Peyer's patch (tissue), 4 donors: ENCODE data around the gene EMC8. TPM values are rescaled to one million over a fixed set of nuclear protein-coding genes. Genes with fewer than 3 reads are reported as not detected.

Experiments used
- DNase-seq, 3 donors: peaks; one replicate each; pipeline ENCODE4 v3.0.0-alpha.2; 2017 to 2019
- H3K27ac ChIP-seq, 4 donors: fragments of 200-600 bp; sonication (generic); one replicate each; pipeline ENCODE4 v1.5.1; 2016 to 2019
- H3K27me3 ChIP-seq, 2 donors: fragments of 200-600 bp; sonication (generic); one replicate each; pipeline ENCODE4 v1.5.1; 2019
- H3K36me3 ChIP-seq, 3 donors: fragments of 200-600 bp; sonication (generic); one replicate each; pipeline ENCODE4 v1.5.1; 2016 to 2019
- H3K4me1 ChIP-seq, 4 donors: fragments of 200-600 bp; sonication (generic); one replicate each; pipeline ENCODE4 v1.5.1; 2016 to 2019
- H3K4me3 ChIP-seq, 4 donors: fragments of 200-600 bp; sonication (generic); 1 replicate in 3 of 4; 2 replicates in 1 of 4; pipeline ENCODE4 v1.5.1; 2016 to 2019; ENCODE audit warnings: mild to moderate bottlenecking in 1 of 4
- H3K9me3 ChIP-seq, 4 donors: fragments of 200-600 bp; sonication (generic); one replicate each; pipeline ENCODE4 v1.5.1; 2016 to 2019; ENCODE audit warnings: mild to moderate bottlenecking in 1 of 4
- CTCF ChIP-seq, 6 experiments: fragments of 450-650 bp in 4 of 6; fragments of 200-600 bp in 2 of 6; sonication (generic) in 1 of 6; IDR thresholded peaks; one replicate each; pipeline ENCODE4 v1.5.1; 2017 to 2019; ENCODE audit warnings: antibody characterized with exemption in 6 of 6, mild to moderate bottlenecking in 3 of 6, moderate library complexity in 1 of 6
- POLR2A ChIP-seq, 2 donors: fragments of 450-650 bp; IDR thresholded peaks; one replicate each; pipeline ENCODE4 v1.5.1; 2017; ENCODE audit warnings: antibody characterized with exemption in 2 of 2, mild to moderate bottlenecking in 2 of 2, moderate library complexity in 2 of 2
- total RNA-seq, 4 donors: library from RNA; depleted of rRNA; stranded (reverse); fragments of >200 nt; gene quantifications; one replicate each; pipeline ENCODE4 v1.1.0, GENCODE V29; 2016

The EMC8 gene
- total RNA-seq, 4 donors from 2014 or later: 37.2 to 38.9 (median 38.5) TPM

DNA sequence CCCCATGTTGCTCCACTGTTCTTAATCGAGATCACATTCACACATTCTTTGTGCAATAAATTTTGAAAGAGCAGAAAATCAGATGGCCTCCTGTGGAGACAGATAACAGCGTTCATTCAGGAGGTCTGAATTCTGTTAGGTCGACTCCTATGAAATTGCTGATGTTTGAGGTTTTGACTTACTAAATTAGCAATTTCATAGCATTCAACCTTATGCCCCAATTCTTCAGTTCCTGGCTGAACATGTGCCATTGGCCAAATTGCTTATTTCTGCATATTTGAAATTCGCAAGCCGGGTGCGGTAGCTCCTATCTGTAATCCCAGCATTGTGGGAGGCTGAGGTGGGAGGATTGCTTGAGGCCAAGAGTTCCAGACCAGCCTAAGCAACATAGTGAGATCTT is 26.3 kb downstream of the EMC8 start:
- no peak overlapping the region for H3K4me3 ChIP-seq
- H3K36me3 ChIP-seq: peaks cover 0 to 15% (median 0%) of the 10 kb centered on the region in 3 donors
- no peak for DNase-seq
- TF ChIP-seq CTCF (IDR thresholded peaks at IDR 0.05): no peak
- TF ChIP-seq POLR2A (IDR thresholded peaks at IDR 0.05): no peak
- H3K27ac ChIP-seq: no peak overlapping the region
- H3K9me3 ChIP-seq: no peaks in the 10 kb centered on the region
- H3K27me3 ChIP-seq: no peaks in the 10 kb centered on the region
- H3K4me1 ChIP-seq: no peaks in the 10 kb centered on the region

GRCh38 chr16:85770741-85771140 is 28.6 kb downstream of the EMC8 start:
- no peak for DNase-seq
- H3K4me1 ChIP-seq: no peaks in the 10 kb centered on the region
- TF ChIP-seq POLR2A (IDR thresholded peaks at IDR 0.05) (no peak), CTCF (IDR thresholded peaks at IDR 0.05) (no peak)

DNA sequence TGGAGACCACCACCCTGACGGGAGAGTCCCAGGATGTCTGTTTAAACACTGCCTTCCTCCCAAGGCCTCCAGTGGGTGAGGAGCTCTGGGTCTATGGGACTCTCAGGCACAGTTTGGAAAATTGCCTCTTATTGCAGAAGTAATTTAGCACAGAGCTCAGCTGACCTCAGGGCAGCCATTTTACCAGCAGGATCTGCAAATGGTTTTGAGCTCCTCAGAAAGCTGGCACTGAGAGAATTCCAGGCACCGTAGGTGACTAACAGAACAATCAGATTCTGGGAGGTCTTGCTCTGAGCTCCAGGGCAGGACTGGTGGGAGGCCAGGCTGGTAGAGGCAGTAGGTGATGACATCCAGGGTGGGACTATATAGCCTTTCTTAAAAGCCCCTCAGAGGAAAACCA is 31.1 kb downstream of the EMC8 start:
- H3K36me3 ChIP-seq: no peaks in the 10 kb centered on the region
- no peak overlapping the region for H3K4me3 ChIP-seq
- no peaks in the 10 kb centered on the region for H3K27me3 ChIP-seq
- DNase-seq: no peak
- no peak for TF ChIP-seq CTCF (IDR thresholded peaks at IDR 0.05)
- TF ChIP-seq POLR2A (IDR thresholded peaks at IDR 0.05): no peak
- H3K4me1 ChIP-seq: no peaks in the 10 kb centered on the region
- no peak overlapping the region for H3K27ac ChIP-seq
- no peaks in the 10 kb centered on the region for H3K9me3 ChIP-seq

More at GRCh38 chr16:85770741-85771140, 28.6 kb downstream of the EMC8 start:
- no peaks in the 10 kb centered on the region for H3K9me3 ChIP-seq
- no peaks in the 10 kb centered on the region for H3K36me3 ChIP-seq
- no peaks in the 10 kb centered on the region for H3K27me3 ChIP-seq
- no peak overlapping the region for H3K27ac ChIP-seq
- H3K4me3 ChIP-seq: no peak overlapping the region

DNA sequence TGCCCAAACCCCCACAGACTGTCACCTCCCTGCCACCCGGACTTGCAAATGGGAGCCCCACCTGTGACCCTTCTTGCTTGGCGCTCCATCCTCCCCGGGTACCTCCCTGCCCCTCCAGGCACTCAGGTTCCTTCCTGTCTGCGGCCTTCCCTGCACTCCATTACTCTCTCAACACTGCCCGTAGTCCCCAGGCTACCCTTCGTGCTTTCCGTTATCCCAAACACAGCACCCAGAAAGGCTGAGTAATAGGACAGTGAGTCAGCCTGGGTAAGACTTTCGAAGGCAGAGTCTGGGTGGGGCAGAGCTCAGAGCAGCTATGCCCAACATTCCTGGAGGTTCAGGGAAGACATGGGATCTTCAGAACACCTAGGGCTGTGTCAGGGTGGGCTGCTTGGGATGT is 31.8 kb downstream of the EMC8 start:
- TF ChIP-seq POLR2A (IDR thresholded peaks at IDR 0.05) (no peak), CTCF (IDR thresholded peaks at IDR 0.05) (no peak)
- Histone ChIP-seq H3K4me1 (no peaks in the 10 kb centered on the region), H3K4me3 (no peak overlapping the region), H3K27me3 (no peaks in the 10 kb centered on the region), H3K9me3 (no peaks in the 10 kb centered on the region), H3K36me3 (no peaks in the 10 kb centered on the region), H3K27ac (no peak overlapping the region)
- no peak for DNase-seq

GRCh38 chr16:85765767-85766166 is 33.6 kb downstream of the EMC8 start:
- no peaks in the 10 kb centered on the region for H3K36me3 ChIP-seq
- H3K4me3 ChIP-seq: no peak overlapping the region
- H3K4me1 ChIP-seq: no peaks in the 10 kb centered on the region
- TF ChIP-seq POLR2A (IDR thresholded peaks at IDR 0.05) (no peak), CTCF (IDR thresholded peaks at IDR 0.05) (no peak)
- H3K27ac ChIP-seq: no peak overlapping the region
- DNase-seq: no peak
- H3K27me3 ChIP-seq: no peaks in the 10 kb centered on the region
- H3K9me3 ChIP-seq: no peaks in the 10 kb centered on the region

- no peaks in the 10 kb centered on the region for H3K27me3 ChIP-seq
- H3K4me3 ChIP-seq: no peak overlapping the region
- H3K4me1 ChIP-seq: no peaks in the 10 kb centered on the region
- no peak for TF ChIP-seq POLR2A (IDR thresholded peaks at IDR 0.05)
- no peak for TF ChIP-seq CTCF (IDR thresholded peaks at IDR 0.05)
- DNase-seq: no peak
- H3K27ac ChIP-seq: no peak overlapping the region
- no peaks in the 10 kb centered on the region for H3K36me3 ChIP-seq
- no peaks in the 10 kb centered on the region for H3K9me3 ChIP-seq
Observed at GRCh38 chr16:85765211-85765610, 34.1 kb downstream of the EMC8 start.
